Measurements from ENCODE around the gene ZNF688. TPM values are rescaled to one million over a fixed set of nuclear protein-coding genes. Genes with fewer than 3 reads are reported as not detected.

Gene ZNF688
- total RNA-seq = 10.4 and 17.3 TPM in 2 replicates

DNA sequence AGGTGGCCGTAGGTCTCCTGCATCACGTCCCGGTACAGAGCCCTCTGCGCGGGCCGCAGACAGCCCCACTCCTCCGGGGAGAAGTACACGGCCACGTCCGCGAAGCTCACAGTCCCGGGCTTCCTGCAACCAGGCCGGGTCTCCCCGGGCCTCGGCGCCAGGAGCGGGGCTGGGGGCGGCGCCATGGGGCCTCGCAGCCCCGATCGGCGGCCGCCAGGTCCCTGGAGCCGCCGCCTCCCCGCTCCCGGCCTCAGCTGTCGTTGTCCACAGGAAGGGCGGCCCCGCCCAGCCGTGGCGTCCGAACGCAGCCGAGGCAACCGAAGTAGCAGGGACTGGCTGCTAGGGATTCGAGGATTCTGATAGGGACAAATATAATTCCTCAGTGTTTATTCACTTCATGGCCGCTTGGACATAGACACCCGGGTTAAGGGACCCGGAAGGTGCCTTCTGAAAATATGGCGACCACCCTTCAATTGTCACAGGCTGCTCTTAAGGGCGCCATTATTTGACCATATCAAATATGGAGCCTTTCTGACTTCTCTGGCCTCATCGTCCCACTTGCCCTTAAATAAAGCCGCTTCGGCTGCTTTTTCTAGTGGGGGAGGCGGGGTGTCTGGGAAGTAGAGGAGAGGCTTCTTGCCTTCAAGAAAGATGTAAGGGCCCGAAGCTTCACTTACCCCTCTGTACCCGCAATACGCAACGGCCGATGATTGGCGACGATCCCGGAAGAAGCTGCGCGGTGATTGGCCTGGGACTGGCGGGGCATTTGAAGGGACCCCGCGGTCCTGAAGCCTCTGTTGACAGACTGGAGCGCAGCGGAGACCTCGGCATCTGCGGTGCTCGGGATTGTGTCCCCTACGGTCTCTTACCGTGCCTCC, at the start of gene ZNF688:
Gene ZNF688, minus strand, starts transcription at position 270 of the 878 bp plus-strand sequence. Its CDS starts 85 bp downstream, at position 185.

GRCh38 chr16:30609926-30610839, 38.7 kb upstream of the ZNF688 start, which contains the start of gene ZNF689:
ZNF689 (minus strand) TSS chr16:30610389; CDS start chr16:30610041, 348 bp downstream.

GRCh38 chr16:30585400-30586191, 14.1 kb upstream of the ZNF688 start, which contains the start of gene ZNF785:
ZNF785 (minus strand) TSS chr16:30585697; CDS start chr16:30585611, 86 bp downstream.

GRCh38 chr16:30557957-30558788, 13.3 kb downstream of the ZNF688 start, which contains the start of gene ZNF764:
ZNF764 (minus strand) TSS chr16:30558374; CDS start chr16:30558182, 192 bp downstream.

GRCh38 chr16:30534368-30535105, 37.0 kb downstream of the ZNF688 start, which contains the start of gene ZNF747:
ZNF747 (minus strand) TSS chr16:30534858; CDS start chr16:30534679, 179 bp downstream.

DNA sequence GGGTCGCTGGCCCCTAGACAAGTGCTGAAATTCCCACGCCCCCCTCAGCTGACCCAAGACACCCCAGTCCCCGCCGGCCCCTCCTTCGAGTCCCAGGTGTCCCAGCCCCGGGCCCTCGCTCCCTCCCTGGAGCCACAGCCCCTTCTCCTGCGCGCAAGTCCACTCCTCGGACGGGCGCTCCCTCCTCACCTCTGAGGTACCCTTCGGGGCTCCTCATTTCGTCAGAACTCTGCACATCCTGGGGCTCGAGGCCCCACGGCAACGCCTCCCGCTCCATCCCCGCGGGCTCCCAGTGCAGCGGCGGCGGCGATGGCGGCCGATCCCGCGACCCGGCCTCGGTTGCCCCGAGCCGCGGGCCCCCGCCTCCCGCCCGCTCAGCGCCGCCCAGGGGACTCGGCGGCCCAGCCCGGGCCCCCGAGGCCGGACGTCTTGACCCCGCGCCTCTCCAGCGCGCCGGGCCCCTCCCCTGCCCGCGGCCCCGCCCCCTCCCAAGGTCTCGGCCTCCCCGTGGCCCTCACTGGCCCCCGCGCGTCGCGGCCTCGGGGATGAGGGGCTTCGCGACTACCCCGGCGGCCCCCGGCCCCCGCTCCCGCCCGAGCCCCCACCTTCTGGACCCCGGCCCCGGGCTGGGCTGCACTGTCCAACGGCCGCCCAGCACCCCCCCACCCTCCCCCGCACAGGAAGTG, 45.2 kb downstream of the ZNF688 start, which contains the start of gene ZNF768:
Gene ZNF768, minus strand, starts transcription at position 430 of the 686 bp plus-strand sequence. Its CDS starts 153 bp downstream, at position 277.

Other genes with a start within 250 kb of the ZNF688 start
- gene CD2BP2, start 216.4 kb downstream of the ZNF688 start, total RNA-seq = 32.9 and 33.9 TPM in 2 replicates
- gene TBC1D10B, start 201.2 kb downstream of the ZNF688 start, total RNA-seq = 28.2 and 30.0 TPM in 2 replicates
- gene MYL11, start 196.9 kb downstream of the ZNF688 start, total RNA-seq = 0.12 TPM in 1 of 2 replicates, not detected in the other
- 0.06 and 0.13 TPM in 2 replicates for gene SEPTIN1, start 189.2 kb downstream of the ZNF688 start, total RNA-seq
- gene ZNF48, start 176.3 kb downstream of the ZNF688 start, total RNA-seq = 5.5 and 5.8 TPM in 2 replicates
- 5.8 and 10.0 TPM in 2 replicates for gene ZNF771, start 164.1 kb downstream of the ZNF688 start, total RNA-seq
- 11.5 and 19.7 TPM in 2 replicates for gene DCTPP1, start 141.7 kb downstream of the ZNF688 start, total RNA-seq
- 9.4 and 11.2 TPM in 2 replicates for gene SEPHS2, start 125.8 kb downstream of the ZNF688 start, total RNA-seq
- gene ITGAL, start 99.0 kb downstream of the ZNF688 start, total RNA-seq = under 0.01 TPM in 2 replicates
- gene ZNF768, start 45.1 kb downstream of the ZNF688 start, total RNA-seq = 11.9 and 12.0 TPM in 2 replicates
- 8.0 and 9.1 TPM in 2 replicates for gene ZNF747, start 36.9 kb downstream of the ZNF688 start, total RNA-seq
- gene ZNF764, start 13.3 kb downstream of the ZNF688 start, total RNA-seq = 2.8 and 3.0 TPM in 2 replicates
- gene ZNF785, start 14.0 kb upstream of the ZNF688 start, total RNA-seq = 5.9 and 7.2 TPM in 2 replicates
- 4.0 and 4.2 TPM in 2 replicates for gene ZNF689, start 38.7 kb upstream of the ZNF688 start, total RNA-seq
- 6.2 and 6.8 TPM in 2 replicates for gene PRR14, start 79.2 kb upstream of the ZNF688 start, total RNA-seq
- gene FBRS, start 86.7 kb upstream of the ZNF688 start, total RNA-seq = 18.0 and 19.3 TPM in 2 replicates
- gene SRCAP, start 127.5 kb upstream of the ZNF688 start, total RNA-seq = 20.9 and 24.3 TPM in 2 replicates
- gene PHKG2, start 176.7 kb upstream of the ZNF688 start, total RNA-seq = 14.5 and 16.9 TPM in 2 replicates
- gene CFAP119, start 190.3 kb upstream of the ZNF688 start, total RNA-seq = 2.7 and 2.9 TPM in 2 replicates
- gene RNF40, start 190.6 kb upstream of the ZNF688 start, total RNA-seq = 62.4 and 68.3 TPM in 2 replicates
- gene ZNF629, start 215.5 kb upstream of the ZNF688 start, total RNA-seq = 8.6 and 8.7 TPM in 2 replicates